GM23248 (cell line): Measurements from ENCODE around the gene SPATA32.

Experiments used
- EZH2 ChIP-seq: fragments of 200-600 bp; sonication (generic); IDR thresholded peaks from 2 replicates; pipeline ENCODE4 v1.6.1; 2018; ENCODE audit warnings: antibody characterized with exemption, mild to moderate bottlenecking; ENCODE audit not compliant: insufficient read depth, poor library complexity, severe bottlenecking
- EZH2phosphoT487 ChIP-seq: fragments of 200-600 bp; sonication (generic); IDR thresholded peaks from 2 replicates; pipeline ENCODE4 v1.6.1; 2018; ENCODE audit warnings: antibody characterized with exemption, moderate library complexity, mild to moderate bottlenecking, low read depth; ENCODE audit not compliant: insufficient read depth

DNA sequence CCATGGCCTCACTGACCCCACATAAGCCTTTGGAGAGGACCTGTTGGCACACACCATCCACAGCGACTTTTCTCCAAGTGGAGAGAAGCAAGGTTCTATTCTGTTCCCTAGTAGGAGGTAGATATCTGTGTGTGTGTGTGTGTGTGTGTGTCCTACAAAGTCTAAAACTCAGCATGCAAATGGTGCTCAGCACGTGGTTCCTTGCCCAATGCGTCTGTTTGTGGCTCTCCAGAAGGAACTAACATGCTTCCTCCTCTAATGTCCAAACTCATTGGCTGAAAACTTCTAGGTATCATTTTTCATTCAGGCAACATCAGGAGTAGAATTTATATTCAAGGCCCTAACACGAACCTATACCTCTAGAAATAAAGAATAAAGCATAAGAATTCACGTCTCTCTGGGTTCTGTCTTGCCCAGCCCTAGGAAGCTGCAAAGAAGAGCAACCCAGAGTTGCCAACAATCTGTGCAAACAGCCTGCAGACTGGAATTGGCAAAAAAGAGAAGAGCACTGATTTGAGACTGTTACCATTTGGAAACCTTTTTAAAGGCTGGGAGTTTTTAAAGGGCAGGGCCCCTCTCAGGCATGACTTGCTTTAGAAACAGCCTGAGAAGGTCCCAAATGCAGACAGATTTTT, 29.4 kb upstream of the SPATA32 start:
- TF ChIP-seq EZH2 (no peak), EZH2phosphoT487 (no peak)
